GM21447 (cell line): Measurements from ENCODE around the gene MIEN1.
"Not testable (repeated sequence)": the region's sequence is repeated elsewhere in the genome, so short reads cannot be mapped to it uniquely, and the experiment has no call there.

Experiments used
- ATAC-seq: cut with Tn5 transposase; IDR thresholded peaks from one replicate; pipeline ENCODE4 v1.9.1; 2021; ENCODE audit not compliant: unreplicated experiment

The MIEN1 gene

GRCh38 chr17:39756380-39757079 is 26.2 kb upstream of the MIEN1 start:
- no peak for ATAC-seq

DNA sequence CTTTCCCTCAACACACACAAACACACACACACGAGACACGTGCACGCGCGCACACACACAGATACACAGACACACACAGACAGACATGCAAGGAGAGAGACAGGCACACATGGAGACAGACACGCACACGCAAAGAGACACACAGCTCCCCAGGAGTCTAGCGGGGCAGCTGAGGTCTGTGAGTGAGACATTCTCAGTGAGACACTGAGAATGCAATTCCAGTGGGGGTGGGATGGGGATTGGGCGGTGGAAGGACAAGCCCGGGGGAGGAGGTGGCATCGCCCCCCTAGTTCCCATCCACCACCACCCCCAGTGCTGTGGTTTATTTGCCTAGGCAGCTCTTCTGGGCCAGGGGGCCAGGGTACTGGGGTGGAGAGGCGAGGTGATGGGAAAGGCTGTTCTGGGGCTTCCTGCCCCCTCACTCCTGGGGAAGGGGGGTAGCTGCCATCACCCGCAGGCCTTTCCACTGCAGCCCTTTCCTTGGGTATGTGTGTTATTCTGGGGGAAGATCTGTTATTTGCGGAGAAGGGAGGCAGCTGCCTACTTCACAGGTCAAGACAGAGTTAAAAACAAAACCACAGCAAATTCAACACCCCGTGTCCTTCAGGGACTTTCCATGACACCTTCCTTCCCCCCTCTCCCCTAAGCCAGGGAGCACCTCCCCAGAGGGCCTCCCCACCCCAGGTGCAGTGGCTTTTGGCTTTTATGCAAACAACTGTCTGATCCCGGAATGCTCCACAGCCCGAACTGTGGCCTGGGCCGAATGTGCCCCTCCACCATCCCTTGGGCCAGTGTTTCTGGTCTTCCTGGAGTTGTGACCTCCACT is 25.4 kb upstream of the MIEN1 start:
- ATAC-seq, result peak; percentile 20

GRCh38 chr17:39754958-39755553 is 24.7 kb upstream of the MIEN1 start:
- ATAC-seq, result no peak

DNA sequence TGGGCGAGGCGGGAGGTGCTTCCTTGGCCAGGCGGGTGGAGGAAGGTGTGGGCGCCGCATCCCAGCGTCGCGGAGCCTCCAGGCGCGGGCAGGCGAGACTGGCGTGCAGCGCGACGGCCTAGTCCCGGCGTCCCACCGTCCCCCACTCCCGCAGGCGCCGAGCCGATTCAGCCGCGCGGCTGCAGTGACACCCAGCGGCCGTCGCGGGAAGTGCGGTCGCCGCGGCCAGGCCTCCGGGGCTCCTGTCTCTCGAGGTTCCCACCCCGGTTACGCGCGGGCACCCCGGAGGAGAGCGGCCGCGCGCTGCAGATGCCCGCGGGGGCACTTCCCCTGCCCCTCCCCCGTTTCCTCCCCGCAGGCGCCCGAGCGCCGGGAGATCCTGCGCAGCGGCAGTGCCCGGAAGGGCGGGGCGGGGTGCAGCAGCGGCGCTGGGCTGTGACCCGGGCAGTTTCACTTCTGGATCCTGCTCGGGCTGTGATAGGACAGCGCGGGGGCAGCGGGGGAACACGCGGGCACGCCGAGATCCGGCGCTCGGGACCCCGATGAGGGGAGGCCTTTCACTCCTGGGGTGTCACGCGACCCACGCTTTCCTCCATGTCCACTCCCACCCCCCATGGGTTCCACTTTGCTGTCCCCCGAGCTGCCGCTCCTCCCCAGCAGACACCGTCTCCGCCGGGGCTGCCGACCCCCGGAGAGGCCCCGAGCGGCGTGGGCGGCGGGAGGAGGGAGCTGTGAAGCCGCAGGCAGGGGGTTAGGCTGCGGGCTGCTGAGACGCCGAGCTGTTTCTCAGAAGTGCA is 24.0 kb upstream of the MIEN1 start:
- peak; percentile 56 for ATAC-seq

GRCh38 chr17:39753514-39754160 is 23.3 kb upstream of the MIEN1 start:
- ATAC-seq, result peak; percentile 25

DNA sequence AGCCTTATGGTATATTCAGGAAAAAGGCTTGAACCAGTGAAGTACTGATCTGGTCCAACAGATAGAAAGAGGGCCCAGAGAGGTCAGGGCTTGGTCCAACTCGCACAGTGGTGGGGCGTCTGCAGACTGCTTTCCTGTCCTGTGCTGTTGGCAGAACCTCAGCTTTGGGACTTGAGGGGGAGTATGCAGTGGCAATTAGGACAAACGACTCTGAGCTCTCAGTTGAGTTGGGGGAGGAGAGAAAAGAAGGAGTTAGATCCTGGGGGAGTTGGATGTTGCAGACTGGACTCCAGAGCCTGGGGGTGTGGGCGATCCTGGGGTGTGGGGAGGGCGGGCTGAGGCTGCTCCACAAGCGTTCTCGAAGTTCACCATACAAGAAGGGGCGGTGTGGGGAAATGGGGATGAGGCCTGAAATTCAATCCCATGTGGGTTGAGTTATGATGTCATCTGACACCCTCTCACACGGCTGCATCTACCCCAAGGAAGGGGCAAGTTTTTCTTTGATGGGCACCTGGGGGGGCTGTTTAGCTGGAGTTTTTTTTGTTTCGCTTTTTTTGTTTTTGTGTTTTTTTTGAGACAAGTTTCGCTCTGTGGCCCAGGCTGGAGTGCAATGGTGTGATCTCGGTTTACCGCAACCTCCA is 22.0 kb upstream of the MIEN1 start:
- no peak for ATAC-seq

- ATAC-seq, result no peak
These were observed 21.3 kb upstream of the MIEN1 start for GRCh38 chr17:39751637-39752036.

- no peak for ATAC-seq
These were observed 20.7 kb upstream of the MIEN1 start for GRCh38 chr17:39751016-39751543.

GRCh38 chr17:39750131-39751015 is 20.0 kb upstream of the MIEN1 start:
- no peak for ATAC-seq

- not testable (repeated sequence) for ATAC-seq
These were observed 18.2 kb upstream of the MIEN1 start for GRCh38 chr17:39748444-39749034.

DNA sequence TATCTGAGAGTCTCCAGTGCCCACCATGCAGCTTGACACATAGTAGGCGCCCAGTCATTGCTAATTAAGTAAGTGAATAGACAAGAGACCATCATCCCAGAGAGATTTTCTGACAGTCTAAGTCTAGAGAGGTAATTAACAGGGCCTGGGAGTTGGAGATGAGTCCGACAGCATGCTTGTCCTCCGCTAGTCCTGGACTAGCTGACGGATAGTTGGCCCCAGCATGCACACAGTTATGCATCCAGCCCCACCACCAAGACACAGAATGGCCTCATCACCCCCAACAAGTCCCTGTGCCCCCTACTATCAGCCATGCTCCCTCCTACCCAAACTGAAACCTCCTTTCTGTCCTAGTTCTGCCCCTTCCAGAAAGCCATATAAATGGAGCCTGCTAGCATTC is 17.4 kb upstream of the MIEN1 start:
- ATAC-seq, result no peak

DNA sequence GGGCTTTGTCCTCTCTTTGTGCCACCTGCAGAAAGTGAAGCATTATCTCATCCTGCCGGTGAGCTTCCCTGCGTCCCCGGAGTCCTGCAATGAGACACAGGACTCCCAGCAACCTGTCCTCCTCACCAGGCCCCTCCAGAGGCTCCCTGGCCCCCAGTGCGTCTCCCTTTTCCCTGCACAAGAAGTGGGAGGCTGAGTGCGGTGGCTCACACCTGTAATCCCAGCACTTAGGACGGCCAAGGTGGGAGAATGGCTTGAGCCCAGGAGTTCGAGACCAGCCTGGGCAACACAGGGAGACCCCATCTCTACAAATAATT is 15.8 kb upstream of the MIEN1 start:
- ATAC-seq, result no peak

GRCh38 chr17:39745335-39746144 is 15.2 kb upstream of the MIEN1 start:
- no peak for ATAC-seq

GRCh38 chr17:39744836-39745215 is 14.5 kb upstream of the MIEN1 start:
- no peak for ATAC-seq

DNA sequence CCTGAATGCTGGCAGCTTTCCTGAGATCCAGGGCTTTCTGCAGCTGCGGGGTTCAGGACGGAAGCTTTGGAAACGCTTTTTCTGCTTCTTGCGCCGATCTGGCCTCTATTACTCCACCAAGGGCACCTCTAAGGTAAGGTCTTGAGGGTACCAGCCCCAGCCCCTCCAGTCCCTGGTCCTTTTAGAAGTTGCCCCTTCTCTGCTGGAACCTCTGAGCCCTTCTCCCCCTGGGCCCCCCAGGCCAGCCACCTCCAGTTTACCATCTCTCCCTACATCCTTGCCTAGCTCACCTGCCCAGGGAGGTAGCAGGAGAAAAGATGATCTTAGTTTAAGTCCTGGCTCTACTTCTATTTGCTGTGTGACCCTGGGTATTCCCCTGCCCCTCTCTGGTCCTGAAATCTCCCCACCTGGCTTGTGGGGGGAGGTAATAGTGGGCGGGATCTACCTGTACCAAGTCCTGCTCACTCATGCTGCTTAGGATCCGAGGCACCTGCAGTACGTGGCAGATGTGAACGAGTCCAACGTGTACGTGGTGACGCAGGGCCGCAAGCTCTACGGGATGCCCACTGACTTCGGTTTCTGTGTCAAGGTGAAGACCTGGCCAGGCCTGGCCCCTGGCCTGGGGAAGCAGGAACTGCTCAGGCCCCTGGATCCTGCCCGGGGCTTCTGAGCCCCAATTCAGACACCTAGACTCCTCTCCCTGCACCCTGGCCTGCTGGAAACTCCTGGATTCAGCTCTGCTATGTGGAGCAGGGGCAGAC is 13.9 kb upstream of the MIEN1 start:
- ATAC-seq, result no peak

GRCh38 chr17:39742856-39743436 is 12.6 kb upstream of the MIEN1 start:
- no peak for ATAC-seq
